Iris pigment epithelial cell (primary cell): Measurements from ENCODE around the gene SEC14L6.

Experiments
- DNase-seq: peaks from one replicate; pipeline ENCODE4 v3.0.0-alpha.2; 2011; ENCODE audit warnings: low read depth

The SEC14L6 gene

DNA sequence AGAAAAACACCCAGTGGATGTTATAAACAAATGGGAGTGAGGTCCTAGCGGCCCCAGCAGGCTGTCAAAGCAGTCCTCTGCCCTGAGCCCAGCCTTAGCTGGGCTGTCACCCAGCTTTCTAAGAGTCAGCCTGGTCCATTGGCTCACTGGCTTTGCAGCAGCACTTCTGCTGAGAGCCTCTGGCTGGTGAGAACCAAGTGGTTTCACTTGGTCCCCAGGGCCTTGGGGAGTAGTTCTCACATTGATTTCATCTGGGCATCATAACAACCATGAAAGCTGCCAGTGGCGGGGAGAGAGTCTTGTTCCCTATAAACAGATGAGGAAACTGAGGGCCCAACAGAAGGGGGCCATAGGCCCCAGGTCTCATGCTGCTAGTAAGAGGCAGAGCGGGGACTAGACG, 11.4 kb downstream of the SEC14L6 start:
- DNase-seq, result no peak

DNA sequence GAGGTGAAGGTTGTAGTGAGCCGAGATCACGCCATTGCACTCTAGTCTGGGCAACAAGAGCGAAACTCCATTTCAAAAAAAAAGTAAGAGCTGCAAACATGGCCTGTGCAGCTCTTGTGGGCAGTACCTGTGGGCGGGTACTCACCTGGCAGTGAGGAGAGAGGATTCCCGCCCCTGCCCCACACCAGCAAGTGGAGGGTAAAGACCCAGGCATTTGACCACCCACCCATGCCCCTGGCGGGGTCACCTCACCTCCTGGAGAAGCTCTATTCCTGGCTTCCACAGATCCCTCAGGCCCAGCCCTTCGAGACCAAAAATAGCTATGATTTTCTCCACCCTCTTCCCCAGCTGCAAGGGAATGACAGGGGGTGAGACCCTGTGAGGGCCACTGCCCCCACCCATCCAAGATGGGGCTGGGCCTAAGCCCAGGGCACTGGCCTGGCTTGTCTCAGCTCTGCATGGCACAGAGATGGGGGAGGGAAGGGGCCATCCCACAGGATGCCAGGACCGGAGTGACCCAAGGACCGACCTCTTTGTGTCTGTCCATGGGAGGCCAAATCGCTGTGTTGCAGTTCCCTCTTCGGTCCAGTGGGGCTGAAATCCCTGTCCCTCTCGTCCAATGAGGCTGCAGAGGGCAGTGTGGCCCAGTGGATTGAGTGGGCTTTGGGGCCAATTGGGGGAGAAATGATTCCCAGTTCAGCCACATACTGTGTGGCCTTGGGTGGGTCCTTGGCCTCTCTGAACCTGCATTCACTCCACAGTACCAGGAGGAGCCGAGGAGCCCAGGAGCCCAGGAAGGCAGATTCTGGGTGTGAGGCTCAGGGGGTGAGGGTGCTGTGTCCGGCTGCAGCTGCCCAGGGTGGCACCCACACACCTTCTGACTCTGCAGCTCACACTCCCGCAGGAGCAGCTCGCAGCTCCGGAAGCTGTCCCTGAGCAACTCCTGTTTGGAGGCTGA, 14.6 kb downstream of the SEC14L6 start:
- no peak for DNase-seq

DNA sequence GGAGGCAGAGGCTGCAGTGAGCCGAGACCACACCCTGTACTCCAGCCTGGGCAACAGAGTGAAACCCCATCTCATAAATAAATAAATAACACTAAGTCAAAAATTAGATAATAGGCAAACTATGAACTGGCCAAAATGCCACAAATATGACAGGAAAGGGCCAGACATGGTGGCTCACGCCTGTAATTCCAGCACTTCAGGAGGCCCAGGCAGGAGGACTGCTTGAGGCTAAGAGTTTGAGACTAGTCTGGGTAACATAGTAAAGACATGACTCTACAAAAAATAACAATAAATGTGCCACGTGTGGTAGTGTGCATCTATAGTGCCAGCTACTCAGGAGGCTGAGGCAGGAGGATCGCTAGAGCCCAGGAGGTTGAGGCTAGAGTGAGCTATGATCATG, 19.9 kb downstream of the SEC14L6 start:
- DNase-seq, result no peak

DNA sequence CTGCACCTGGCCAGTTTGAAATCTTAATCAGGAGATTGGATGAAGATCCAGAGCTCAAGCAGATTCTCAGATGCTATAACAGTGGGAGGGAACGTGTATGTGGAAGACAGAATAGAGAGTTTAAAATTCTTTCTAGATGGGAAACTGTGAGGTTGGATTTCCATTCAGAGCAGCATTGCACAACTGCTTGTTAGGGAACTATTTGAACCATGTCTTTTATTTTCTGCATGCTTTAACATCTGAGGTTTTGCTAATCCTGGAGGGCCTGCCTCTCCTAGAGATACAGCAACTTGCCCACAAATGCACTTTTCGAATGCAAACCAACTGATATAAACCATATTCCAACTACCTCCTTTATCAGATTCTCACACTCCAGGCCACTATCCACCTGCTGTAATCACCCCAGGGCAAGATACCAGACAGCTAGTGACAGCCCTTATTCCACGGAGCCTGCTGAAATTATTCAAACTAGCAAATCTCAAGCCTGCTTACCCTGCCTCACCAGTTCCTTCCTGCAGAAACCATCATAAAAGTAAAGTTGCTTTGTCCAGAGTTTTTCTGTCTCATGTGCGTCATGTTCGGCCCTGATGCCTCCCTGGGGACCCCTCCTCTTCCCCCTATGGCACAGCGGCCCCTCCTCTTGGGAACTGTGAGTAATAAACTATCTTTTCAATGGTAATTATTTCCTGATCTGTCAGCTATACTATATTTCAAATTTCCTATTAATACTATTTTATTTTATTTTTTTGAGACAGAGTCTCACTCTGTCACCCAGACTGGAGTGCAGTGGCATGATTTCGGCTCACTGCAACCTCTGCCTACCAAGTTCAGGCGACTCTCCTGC, 22.7 kb downstream of the SEC14L6 start:
- peak; percentile 5 for DNase-seq

DNA sequence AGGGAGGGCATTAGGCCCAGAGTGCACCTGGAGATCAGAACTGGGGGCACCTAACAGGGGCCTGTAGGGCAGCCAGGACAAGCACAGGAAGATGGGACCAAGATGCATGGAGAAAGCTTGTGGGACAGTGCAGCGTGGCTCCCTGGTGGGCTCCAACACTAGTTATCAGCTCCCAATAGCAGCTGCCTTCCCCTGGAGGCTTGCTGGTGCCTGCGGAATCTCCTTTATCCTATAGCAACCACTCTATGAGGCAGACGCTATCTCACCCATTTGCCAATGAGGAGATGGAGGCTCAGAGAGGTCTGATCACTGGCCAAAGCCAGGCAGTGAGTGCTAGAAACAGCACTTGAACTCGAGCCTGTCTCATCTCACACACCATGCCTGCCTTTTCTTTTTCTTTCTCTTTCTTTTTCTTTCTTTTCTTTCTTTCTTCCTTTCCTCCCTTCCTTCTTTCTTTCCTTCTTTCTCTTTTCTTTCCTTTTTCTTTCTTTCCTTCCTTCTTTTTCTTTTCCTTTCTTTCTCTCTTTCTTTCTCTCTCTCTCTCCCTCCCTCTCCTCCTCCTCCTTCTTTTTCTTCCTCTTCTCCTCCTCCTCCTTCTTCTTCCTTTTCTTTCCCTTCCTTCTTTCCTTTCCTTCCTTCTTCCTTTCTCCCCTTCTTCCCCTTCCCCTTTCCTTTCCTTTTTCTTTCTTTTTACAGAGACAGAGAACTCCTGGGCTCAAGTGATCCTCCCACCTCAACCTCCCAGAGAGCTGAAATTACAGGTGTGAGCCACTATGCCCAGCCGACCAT, 25.0 kb downstream of the SEC14L6 start:
- DNase-seq, result no peak

DNA sequence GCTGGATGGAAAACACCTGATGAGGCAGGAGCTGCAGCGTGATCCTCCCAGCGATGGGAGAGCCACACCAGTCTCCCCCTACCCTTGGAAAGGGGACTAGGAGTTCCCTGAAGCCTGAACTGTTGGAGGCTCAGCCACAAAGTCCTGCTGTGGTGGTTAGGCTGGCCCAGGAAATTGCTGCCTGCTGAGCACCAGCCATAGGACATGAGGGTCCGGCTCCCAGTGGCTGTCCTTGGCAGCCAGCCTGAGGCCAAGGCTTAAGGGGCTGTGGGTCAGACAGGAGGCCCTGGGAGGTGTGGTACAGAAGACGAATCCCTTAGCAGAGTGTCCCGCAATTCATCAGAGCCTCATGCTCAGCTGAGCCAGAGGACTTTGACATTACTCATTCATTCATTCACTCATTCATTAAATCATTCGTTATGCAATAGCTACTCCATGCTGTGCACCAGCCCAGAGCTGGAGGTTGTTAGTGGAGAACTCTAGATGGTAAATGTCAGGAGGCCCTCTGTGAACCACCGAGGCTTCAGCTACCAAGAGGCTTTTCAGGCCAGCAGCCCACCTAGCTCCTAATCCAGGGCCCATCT, 26.6 kb downstream of the SEC14L6 start:
- no peak for DNase-seq

DNA sequence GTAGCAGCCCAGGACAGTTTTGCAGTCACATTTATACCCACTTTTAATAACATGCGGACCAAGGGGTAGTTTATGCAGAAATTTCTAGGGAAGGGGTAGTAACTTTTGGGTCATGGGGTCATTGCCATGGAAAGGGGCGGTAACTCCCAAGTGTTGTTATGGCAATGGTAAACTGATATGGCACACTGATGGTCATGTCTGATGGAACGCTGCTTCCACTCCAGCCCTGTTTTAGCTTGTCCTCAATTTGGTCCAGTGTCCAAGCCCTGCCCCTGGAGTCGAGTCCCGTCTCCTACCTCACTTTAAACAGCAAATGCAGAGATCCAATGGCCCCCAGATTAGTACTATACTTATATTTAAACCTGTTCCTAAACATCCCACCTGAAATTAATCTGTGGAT, 29.8 kb downstream of the SEC14L6 start:
- DNase-seq, result no peak

DNA sequence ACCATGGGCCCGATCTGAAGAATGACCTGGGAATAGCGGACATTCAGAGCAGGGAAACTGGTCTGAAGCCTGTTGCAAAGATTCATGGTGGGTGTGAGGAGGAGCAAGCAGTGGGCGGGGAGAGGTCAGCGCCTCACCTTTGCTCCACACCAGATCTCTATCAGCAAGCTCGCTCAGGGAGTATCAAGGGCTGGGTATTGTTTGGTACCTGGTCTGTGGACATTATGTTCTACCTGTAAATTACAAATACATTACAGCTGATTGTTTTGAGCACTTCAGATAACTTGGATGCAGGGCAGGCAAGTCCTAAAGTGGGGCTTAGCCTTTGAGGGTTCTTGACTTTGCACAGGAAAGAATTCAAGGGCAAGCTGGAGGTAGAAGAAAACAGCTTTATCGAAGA, 30.3 kb downstream of the SEC14L6 start:
- DNase-seq, result no peak

DNA sequence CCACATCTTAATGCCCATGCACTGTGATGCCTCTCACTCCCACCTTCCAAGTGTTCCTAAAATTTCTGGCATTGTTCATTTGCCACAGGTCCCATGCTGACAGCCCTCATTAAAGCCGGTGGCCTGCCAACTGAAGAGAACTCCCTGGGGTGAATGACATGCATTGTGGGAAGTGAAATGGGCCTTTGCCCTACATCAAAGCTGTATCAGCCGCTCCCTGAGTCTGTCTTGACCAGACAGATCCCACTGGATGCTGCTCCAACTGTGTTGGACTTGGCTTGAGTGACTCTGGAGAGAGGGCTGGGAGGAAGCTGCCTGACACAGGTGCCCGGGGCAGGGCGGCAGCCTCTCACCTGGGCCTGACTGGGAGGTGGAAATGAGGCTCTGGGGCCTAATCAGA, 32.3 kb downstream of the SEC14L6 start:
- no peak for DNase-seq

DNA sequence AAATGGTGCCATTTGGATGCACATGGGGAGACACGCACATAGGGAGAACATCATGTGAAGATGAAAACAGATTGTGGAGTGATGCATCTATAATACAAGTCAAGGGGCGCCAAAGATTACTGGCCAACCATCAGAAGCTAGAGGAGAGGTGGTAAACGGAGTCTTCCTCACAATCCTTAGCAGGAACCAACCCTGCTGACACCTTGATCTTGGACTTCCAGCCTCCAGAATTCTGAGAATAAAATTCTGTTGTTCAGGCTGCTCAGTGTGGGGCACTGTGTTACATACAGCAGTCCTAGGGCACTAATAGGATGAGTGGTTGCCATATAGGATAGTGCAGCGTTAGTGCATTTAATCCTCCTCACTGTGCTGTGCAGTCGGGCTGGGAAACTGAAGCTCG, 33.1 kb downstream of the SEC14L6 start:
- no peak for DNase-seq

DNA sequence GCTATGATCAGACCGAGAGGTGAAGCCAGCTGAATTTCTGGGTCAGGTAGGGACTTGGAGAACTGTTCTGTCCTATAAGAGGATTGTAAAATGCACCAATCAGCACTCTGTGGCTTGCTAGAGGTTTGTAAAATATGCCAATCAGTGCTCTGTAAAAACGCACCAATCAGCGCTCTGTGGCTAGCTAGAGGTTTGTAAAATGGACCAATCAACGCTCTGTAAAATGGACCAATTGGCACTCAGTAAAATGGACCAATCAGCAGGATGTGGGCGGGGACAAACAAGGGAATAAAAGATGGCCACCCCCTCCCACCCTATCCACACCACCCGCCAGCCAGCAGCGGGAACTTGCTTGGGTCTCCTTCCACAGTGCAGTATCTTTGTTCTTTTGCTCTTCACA, 34.6 kb downstream of the SEC14L6 start:
- DNase-seq, result no peak

DNA sequence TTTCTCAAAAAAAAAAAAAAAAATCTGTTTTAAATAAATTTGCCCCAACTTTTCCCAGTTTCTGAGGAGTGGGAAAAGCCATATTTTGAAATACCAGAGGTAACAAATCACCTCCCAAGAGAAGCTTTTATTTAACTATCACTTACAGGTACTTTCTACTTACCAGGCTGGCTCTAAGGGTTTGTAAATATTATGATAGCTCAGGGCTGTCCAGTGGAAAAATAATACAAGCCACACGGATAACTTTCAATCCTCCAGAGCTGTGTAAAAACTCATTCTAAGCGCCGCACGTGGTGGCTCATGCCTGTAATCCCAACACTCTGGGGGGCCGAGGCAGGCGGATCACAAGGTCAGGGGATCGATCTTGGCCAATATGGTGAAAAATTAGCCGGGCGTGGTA, 35.4 kb downstream of the SEC14L6 start:
- no peak for DNase-seq

DNA sequence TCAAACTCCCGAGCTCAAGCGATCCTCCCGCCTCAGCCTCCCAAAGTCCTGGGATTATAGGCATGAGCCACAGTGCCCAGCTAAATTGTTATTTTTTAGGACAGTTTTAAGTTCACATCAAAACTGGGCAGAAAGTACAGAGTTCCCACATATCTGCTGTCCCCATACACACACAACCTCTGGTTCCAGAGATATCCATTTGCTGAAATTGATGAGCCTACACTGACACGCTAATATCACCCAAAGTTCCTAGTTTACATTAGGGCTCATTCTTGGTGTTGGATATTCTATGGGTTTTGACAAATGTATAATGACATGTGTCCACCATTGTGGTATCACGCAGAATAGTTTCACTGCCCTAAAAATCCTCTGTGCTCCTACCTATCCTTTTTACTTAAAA, 38.3 kb downstream of the SEC14L6 start:
- DNase-seq, result no peak

DNA sequence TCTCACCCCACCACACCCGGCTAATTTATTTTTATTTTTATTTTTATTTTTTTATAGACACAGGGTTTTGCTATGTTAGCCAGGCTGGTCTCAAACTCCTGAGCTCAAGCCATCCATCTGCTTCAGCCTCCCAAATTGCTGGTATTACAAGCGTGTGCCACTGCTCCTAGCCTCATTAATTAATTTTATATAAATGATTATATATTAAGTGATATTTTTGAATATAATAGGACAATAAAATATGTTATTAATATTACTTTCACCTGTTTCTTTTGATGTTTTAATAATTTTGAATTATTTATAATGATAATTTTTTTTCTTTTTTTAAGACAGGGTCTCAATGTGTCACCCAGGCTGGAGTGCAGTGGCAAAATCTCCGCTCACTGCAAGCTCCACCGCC, 38.9 kb downstream of the SEC14L6 start:
- no peak for DNase-seq

DNA sequence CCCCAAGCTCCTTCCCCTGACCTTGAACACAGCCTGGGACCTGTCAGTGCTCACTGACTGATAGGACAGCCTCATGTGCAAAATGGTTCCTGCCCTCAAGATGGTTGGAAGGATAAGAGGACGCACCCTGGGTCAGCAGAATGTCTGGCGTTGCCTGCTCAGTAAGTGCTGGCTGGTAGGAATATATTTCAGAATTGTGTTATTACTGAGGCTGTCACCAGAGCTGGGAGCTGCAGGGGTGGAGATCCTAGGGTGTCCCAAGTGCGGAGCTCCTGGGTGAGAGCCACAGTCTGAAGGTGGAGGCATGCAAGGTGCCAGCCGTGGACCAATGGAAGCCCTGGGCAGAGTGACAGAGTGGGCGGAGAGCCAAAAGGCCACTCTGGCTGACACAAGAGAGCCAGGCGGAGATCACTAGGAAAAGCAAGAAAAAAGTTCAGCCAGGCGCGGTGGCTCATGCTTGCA, 40.0 kb downstream of the SEC14L6 start:
- DNase-seq, result no peak

DNA sequence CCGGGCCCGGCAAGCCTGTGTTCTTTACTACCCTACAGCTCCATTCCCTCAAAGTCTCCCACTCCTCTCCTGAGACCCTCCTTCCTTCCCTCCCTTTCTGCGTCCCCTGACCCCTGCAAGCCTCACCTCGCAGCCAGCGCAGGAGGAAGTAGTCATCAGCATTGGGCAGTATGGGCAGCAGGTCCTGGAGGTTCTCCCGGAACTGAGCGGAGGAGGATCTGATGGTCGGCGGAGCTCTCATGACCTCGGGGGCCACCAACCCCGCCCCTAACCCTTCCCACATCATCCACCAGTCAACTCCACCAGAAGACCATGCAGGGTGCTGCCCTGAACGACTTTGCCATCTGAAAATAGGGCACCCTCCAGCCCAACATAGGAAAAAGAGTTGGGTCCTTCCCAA, 43.0 kb downstream of the SEC14L6 start:
- no peak for DNase-seq

DNA sequence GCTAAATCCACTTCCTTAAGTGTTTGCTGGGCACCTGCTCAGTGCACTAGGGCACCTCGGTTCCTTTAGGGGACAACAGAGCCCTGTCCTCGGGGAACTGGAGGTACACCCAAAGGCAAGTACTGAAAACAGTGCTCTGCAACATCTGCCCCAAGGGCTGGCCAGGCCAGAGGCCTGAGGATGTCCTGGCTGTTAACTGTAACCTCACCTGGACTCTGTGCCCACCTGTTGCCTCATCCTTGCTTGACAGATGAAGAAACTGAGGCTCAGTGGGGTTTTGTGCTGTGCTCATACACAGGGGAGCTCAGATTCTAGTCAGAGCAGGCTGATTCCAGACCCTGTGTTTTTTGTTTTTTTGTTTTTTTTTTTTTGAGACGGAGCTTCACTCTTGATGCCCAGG, 43.6 kb downstream of the SEC14L6 start:
- no peak for DNase-seq

DNA sequence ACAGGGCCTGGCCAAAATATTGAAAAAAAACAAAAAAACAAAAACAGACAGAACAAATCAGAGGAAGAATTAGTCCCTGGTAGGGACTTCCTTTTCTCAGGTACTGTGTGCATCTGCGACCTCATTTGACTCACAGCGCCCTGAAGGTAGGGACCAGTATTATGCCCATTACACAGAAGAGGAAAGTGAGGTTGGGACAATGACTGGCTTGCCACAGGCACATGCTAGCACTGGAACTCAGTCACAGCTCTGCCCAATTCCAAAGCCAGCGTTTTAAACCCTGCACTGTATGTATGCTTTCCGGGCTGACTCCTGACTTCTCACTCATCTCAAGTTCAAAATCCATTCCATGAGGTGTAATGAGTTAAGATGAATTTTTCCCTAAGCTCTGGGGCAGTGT, 44.4 kb downstream of the SEC14L6 start:
- DNase-seq, result no peak

DNA sequence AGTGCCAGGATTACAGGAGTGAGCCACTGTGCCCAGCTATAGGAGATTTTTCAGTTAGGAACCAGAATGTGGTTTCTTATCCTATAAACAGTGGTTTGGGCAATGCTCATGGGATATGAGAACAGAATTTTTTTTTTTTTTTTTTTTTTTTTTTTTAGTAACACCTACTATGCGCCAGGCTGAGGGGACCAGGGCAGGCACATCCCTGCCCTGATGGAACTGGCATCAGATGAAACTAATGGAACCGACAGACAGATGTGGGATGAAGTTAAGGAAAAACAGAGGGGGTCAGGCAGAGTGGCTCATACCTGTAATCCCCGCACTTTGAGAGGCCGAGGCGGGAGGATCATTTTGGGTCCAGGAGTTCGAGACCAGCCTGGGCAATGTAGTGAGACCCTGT, 45.9 kb downstream of the SEC14L6 start:
- no peak for DNase-seq

DNA sequence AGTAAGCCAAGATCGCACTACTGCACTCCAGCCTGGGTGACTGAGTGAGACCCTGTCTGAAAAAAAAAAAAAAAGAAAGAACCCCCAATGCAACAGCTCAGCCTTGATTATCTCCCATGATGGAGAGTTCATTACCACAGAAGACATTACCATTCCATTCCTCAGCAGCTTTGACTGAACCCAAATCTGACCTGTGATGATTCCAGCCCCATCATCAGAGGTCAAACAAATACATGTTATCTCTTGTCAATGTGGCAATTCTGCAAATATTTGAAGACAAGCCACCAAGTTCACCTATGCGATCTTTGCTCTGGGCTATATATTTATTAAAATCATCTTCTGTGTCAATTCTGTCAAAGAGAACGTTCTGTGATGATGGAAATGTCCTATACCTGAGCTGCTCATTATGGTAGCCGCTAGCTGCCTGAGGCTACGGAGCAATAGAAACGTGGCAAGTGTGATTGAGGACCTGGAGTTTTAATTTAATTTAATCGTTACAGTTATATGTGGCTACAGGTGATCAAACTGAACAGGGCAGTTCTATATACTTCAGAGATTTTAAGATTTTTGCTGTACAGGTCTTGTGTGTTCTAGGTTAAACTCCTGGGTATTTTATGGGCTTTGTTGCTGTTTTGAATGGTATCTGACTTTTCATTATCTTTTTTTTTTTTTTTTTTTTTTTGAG, 48.9 kb downstream of the SEC14L6 start:
- no peak for DNase-seq

DNA sequence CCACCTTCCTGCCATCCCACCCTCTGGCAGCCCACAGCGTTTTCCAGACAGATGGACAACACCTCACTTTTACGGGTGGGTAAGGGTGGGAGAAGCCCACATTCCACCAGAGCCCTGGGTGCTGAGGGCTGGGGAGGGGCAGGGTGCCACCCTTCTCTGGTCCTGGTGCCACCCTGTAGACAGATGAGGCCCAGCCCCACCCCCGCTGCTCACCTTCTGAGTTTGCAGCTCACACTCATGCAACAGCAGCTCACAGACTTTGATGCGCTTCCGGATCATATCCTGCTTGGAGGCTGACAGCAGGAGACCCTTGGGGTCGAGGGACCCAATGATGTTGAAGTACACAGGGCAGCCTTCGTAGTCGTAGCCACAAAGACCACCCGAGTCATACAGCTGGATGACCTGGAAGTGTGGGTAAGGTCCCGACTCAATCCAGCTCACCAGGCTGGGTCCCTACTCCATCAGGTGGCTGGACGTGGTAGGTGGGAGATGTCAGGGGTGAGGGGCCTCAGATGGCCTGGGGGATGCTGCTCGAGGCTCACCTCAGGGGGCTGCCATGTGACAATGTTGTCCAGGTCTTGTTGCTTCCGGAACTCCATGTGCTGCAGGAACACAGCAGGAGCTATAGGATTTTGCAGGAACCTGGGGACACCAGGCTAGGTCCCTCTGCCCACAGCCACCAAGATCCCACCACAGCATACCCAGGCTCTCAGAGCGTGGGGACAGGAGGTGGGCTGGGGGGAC, 51.3 kb downstream of the SEC14L6 start:
- DNase-seq, result no peak
